T-helper 1 cell treated with Interleukin-12 subunit alpha and Interleukin-12 subunit beta and Interleukin-4 antibody, amounts not matched to agents 30 μg/mL and 1 μg/mL, for 36 hours (primary cell): Measurements from ENCODE around the gene TMEM52B.
A peak's percentile ranks its signal among the peaks of the same experiment; 100 is the strongest.

Experiments
- H3K27ac Mint-ChIP-seq: one replicate; pipeline ENCODE4 v1.8.0; 2021; ENCODE audit warnings: mild to moderate bottlenecking, mixed read lengths
- H3K27me3 Mint-ChIP-seq: one replicate; pipeline ENCODE4 v1.8.0; 2021; ENCODE audit warnings: low read depth, mixed read lengths
- H3K36me3 Mint-ChIP-seq: one replicate; pipeline ENCODE4 v1.8.0; 2021; ENCODE audit warnings: low read depth, mixed read lengths
- H3K4me1 Mint-ChIP-seq: one replicate; pipeline ENCODE4 v1.8.0; 2021; ENCODE audit warnings: low read depth, mixed read lengths
- H3K4me3 Mint-ChIP-seq: one replicate; pipeline ENCODE4 v1.8.0; 2021; ENCODE audit warnings: mild to moderate bottlenecking, moderate library complexity, mixed read lengths
- H3K9me3 Mint-ChIP-seq: one replicate; pipeline ENCODE4 v1.8.0; 2021; ENCODE audit warnings: mixed read lengths

TMEM52B gene

DNA sequence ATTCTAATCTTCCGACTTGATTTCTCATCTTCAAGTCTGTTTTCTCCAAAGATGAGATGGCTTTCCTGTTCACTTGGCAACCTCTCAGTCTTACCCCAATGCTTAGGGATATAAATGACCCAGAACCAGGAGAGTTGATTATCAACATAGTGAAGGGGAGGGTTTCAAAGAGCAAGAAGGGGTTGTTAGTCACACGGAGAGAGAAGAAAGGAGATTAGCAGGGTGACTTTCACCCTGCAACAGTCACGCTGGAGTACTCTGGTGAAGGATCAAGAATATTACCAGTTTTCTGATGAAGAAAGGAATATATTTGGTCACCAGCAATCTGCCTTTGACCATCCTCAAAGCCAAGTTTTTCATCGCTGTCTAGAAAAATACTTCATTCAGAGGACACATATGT is at the start of gene TMEM52B:
Gene TMEM52B (plus strand): TSS at position 212 of the 400 bp plus-strand sequence. CDS start 543 bp downstream, outside the sequence.
- no peaks in the 10 kb centered on the region for H3K9me3 Mint-ChIP-seq
- H3K27ac Mint-ChIP-seq, result no peak within 1 kb of the TSS
- H3K4me1 Mint-ChIP-seq, result no peaks in the 10 kb centered on the region
- H3K4me3 Mint-ChIP-seq, result no peak within 1 kb of the TSS
- H3K27me3 Mint-ChIP-seq, result peaks cover 38% of the 10 kb centered on the region
- no peaks in the 10 kb centered on the region for H3K36me3 Mint-ChIP-seq

DNA sequence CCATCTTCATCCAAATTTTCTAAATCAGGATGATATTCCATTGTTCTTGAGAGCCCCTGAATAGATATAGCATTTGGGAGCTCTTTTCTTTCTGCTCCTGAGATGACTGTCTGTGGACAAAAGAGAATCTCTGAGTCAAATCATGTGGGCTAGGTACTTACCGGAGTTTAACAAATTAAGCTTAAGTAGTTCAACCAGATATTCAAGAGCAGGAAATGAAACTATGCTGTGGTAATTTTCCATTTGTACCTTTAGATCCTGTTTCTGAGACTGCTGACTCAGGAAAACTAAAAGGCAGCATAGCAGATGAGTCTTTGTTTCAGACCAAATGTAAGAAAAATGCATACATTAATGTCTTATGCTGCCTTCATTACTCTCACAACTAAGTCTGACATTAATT is 48.8 kb upstream of the TMEM52B start, which contains the start of gene CLEC7A:
Gene CLEC7A (minus strand): TSS at position 158 of the 400 bp plus-strand sequence. CDS start 117 bp downstream, at position 41.
- H3K27ac Mint-ChIP-seq, result no peak within 1 kb of the TSS
- H3K36me3 Mint-ChIP-seq, result no peaks in the 10 kb centered on the region
- no peaks in the 10 kb centered on the region for H3K9me3 Mint-ChIP-seq
- no peak within 1 kb of the TSS for H3K4me3 Mint-ChIP-seq
- H3K4me1 Mint-ChIP-seq, result peaks cover 6% of the 10 kb centered on the region
- peaks cover 56% of the 10 kb centered on the region for H3K27me3 Mint-ChIP-seq

DNA sequence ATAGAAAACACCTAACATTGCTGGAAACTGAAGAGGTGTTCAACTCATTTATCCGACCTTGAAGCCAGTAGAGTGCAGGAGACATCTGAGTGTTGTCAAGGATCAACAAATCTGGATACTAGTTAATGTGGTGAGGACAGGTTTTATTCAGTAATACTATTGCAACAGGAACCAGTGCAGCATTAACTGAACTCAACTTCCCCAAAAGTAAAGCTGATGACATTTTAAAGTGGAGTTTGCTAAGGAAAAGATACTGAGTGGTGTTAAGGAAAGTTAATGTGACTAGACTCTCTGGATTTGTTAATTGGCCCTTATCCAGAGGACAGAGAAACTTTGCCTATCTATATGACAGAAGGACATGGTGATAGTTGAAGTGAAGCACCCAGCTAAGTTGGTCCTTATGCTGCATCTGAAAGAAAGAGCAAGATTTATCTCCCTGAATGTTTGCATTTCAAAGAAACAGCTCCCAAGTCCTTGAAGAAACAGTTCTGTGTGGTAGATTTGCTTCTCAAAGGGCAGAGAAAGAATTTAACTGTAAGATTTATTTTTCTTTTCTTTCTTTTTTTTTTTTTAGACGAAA is 47.6 kb upstream of the TMEM52B start:
- peaks cover 6% of the 10 kb centered on the region for H3K4me1 Mint-ChIP-seq
- no peak overlapping the region for H3K27ac Mint-ChIP-seq
- peaks cover 44% of the 10 kb centered on the region for H3K27me3 Mint-ChIP-seq
- H3K9me3 Mint-ChIP-seq, result no peaks in the 10 kb centered on the region
- H3K36me3 Mint-ChIP-seq, result no peaks in the 10 kb centered on the region
- no peak overlapping the region for H3K4me3 Mint-ChIP-seq

DNA sequence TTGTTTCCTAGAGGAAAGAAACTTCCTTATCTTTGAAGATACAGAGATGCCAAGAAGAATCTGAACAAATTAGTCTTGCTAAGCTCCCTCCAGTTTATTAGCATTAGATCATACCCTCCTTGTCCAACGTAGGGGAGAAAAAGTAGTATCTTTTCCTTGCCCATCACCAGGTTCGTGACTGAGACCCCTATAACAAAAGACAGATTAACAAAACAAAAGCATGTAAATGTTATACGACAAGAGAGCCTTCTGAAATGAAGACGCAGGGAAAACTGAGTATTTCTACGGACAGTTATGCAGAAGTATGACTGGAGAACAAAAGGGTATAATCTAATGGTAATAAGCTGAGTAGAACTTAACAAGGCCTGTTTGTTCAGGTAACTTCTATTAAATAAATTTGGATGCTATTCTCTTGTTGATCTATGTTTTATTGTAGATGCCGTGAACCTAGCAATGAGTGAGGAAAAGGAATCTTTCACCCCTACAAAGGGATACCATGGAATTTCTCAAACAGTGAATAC is 45.9 kb upstream of the TMEM52B start:
- Mint-ChIP-seq H3K4me1 (peaks cover 8% of the 10 kb centered on the region), H3K36me3 (no peaks in the 10 kb centered on the region), H3K9me3 (no peaks in the 10 kb centered on the region), H3K27me3 (peaks cover 41% of the 10 kb centered on the region), H3K27ac (no peak overlapping the region), H3K4me3 (no peak overlapping the region)

DNA sequence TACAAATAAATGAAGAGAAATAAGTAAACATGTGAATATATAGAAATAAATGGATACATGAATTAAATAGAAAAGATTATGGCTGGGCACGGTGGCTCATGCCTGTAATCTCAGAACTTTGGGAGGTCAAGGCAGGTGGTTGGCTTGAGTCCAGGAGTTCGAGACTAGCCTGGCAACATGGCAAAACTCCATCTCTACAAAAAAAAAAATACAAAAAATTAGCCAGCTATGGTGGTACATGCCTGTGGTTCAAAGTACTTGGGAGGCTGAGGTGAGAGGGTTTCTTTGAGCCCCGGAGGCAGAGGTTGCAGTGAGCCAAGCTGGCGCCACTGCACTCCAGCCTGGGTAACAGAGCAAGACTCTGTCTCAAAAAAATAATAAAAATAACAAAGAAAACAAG is 43.7 kb upstream of the TMEM52B start:
- Mint-ChIP-seq H3K27me3 (peaks cover 32% of the 10 kb centered on the region), H3K9me3 (no peaks in the 10 kb centered on the region), H3K4me1 (peaks cover 6% of the 10 kb centered on the region), H3K4me3 (no peak overlapping the region), H3K36me3 (no peaks in the 10 kb centered on the region), H3K27ac (no peak overlapping the region)

DNA sequence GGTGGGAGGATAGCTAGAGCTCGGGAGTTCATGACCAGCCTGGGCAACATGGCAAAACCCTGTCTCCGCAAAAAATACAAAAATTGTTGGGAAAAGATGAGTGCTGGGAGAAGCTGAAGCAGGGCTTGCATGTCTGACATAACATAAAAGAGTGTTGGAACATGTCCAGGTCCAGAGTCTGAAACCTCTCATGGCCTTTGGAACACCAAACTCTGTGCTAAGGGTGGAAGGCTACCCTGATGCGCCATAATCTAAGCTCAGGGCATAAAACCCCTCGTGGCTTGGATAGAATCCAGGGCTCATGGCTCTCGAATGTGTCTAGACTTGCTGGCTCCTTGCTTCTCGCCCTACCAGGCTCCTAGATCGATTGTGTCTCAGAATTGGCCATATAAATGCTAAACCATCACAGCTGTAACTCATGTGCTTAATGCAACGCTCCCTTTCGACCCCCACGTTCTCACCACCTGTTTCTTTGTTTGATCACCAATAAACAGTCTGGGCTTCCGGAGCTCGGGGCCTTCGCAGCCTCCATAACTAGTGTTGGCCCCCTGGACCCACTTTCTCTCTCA is 42.1 kb upstream of the TMEM52B start:
- no peak overlapping the region for H3K4me3 Mint-ChIP-seq

DNA sequence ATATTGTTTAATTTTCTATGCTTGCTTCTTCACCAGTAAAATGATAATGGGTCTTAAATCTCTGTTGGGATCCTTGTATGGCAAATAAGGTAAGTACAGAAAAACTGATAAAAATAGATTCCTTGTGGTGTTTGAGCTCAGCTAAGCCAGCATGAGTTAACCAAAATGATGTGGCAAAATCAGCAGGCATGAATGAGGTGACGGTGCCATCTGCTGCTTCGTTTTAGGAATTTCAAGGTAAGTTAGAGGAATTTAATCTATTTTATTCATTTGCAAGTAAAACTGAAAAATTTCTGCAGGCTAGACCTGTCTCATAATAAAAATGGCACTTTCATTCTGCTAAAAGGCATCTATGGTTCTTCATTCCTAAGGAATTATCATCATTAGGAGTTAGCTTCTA is 38.8 kb upstream of the TMEM52B start:
- Mint-ChIP-seq H3K4me1 (peaks cover 4% of the 10 kb centered on the region), H3K9me3 (no peaks in the 10 kb centered on the region), H3K36me3 (no peaks in the 10 kb centered on the region), H3K27ac (no peak overlapping the region), H3K27me3 (peaks cover 42% of the 10 kb centered on the region), H3K4me3 (no peak overlapping the region)

More for the DNA sequence above, 42.1 kb upstream of the TMEM52B start:
- no peak overlapping the region for H3K27ac Mint-ChIP-seq
- H3K9me3 Mint-ChIP-seq, result no peaks in the 10 kb centered on the region
- H3K36me3 Mint-ChIP-seq, result no peaks in the 10 kb centered on the region
- H3K27me3 Mint-ChIP-seq, result peaks cover 26% of the 10 kb centered on the region
- H3K4me1 Mint-ChIP-seq, result peaks cover 4% of the 10 kb centered on the region

DNA sequence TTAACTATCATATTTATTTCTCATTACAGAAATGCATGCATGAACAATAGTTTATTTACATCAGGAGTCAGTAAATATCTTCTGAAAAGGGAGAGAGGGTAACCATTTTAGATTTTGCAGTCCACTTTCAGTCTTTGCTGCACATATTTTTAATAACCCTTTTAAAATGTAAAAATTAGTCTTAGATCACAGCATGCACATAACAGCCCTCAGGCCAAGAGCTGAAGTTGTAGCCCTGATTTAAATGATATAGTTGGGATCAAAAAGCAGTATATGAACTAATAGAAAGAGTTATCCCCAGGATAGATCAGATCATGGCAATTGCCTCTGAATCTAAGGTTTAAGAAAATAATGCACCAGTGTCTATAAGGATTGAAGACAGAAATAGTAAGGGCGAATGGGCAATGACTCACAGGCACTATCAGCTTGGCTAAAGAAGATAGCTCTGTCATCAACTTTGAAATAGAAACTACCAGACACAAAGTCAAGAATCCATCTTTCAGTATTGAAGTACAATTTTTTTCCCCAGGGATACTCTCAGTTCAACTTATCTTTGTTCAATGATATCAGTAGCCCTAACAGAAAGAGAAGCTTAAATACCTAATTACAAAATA is 35.7 kb upstream of the TMEM52B start:
- Mint-ChIP-seq H3K4me3 (no peak overlapping the region), H3K4me1 (peaks cover 2% of the 10 kb centered on the region), H3K27me3 (peaks cover 45% of the 10 kb centered on the region), H3K36me3 (no peaks in the 10 kb centered on the region), H3K9me3 (peaks cover 5% of the 10 kb centered on the region), H3K27ac (no peak overlapping the region)

DNA sequence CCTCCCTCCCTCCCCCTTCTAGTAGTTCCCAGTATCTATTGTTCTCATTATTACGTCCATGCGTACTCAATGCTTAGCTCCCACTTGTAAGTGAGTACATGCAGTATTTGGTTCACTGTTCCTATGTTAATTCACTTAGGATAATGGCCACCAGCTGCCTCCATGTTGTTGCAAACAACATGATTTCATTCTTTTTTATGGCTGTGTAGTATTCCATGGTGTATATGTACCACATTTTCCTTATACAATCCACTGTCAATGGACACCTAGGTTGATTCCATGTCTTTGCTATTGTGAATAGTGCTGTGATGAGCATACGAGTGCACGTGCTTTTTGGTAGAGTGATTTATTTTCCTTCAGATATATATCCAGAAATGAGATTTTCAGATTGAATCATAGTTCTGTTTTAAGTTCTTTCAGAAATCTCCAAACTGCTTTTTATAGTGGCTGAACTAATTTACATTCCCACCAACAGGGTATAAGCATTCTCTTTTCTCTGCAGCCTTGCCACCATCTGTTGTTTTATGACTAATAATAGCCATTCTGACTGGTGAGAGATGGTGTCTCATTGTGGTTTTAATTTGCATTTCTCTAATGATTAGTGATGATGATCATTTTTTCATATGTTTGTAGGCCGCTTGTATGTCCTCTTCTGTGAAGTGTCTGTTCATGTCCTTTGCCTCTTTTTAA is 31.0 kb upstream of the TMEM52B start:
- Mint-ChIP-seq H3K9me3 (peaks cover 5% of the 10 kb centered on the region), H3K36me3 (no peaks in the 10 kb centered on the region), H3K27ac (no peak overlapping the region), H3K4me3 (no peak overlapping the region), H3K4me1 (no peaks in the 10 kb centered on the region), H3K27me3 (peaks cover 54% of the 10 kb centered on the region)

DNA sequence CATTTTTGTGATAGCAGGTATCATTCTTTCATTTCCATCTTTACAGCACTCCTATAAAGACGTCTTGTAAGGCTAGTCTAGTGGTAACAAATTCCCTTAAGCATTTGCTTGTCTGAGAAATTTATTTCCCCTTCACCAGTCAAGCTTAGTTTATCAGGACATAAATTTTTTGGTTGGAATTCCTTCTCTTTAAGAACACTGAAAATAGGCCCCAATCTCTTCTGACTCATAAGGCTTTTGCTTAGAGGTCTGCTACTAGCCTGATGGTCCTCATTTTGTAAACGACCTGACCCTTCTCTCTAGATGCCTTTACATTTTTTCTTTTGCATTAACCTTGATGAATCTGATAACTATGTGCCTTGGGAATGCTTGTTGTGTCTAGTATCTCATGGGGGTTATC is 27.2 kb upstream of the TMEM52B start:
- Mint-ChIP-seq H3K27ac (no peak overlapping the region), H3K9me3 (peaks cover 5% of the 10 kb centered on the region), H3K4me1 (peaks cover 9% of the 10 kb centered on the region), H3K27me3 (peaks cover 47% of the 10 kb centered on the region), H3K36me3 (no peaks in the 10 kb centered on the region), H3K4me3 (no peak overlapping the region)

DNA sequence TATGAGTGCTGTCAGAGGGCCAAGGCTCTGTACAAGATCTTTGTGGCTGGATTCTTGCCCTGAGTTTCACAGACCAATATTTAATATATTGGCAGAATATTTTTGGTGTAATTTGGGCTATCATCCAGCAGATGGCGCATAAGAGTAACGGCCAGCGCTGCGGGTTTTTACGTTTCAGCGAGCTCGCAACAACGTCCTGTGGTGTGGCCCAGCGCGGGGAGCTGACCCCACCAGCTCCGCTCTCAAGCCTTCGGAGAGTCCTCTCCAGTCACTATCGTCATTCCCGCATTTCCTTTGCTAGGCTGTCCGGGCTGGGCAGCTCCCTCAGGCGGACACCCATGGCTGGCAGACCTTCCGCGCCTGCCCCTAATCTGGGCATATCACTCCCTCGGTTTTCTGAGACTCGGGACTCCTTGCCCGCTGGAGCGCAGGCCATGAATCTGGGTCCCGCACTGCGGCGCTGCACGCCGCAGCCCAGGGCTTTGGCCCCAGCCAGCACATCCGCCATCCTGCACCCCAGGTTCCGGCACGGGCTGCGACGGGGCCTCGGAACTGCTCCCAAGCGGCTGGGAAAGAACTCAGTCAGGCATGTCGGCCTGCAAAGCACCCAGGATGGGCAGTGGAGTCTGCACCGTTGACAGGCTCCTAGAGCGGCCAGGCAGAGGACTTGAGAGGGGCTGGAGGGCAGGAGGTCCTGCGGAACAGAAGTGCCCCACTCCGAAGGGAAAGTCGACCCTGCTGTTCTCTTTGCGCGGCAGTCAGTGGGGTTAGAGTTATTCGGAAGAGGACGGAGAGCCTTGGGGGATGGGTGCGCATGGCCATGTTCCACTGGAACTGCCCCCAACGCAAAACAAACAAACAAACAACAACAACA is 25.3 kb upstream of the TMEM52B start:
- no peak overlapping the region for H3K27ac Mint-ChIP-seq
- H3K4me1 Mint-ChIP-seq, result peaks cover 9% of the 10 kb centered on the region
- no peaks in the 10 kb centered on the region for H3K36me3 Mint-ChIP-seq
- H3K9me3 Mint-ChIP-seq, result no peaks in the 10 kb centered on the region
- peak overlapping the region; percentile 84 for H3K4me3 Mint-ChIP-seq
- H3K27me3 Mint-ChIP-seq, result peaks cover 49% of the 10 kb centered on the region

DNA sequence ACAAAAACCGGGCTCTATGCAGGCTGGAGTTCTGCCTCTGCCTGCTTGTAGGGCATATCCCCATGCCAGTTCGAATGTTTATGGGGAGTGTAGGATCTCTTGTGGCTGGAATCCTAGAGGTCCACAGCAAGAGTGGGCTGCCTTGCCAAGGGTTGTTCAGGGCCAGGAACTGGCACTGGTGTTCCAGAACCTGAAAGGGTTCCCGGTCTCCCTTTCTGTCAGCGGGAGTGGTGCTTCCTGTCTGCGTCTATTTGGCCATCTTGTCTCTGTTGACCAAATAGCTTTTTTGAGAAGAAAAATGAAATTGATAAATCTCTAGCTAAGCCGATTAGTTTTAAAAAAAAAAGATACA is 24.7 kb upstream of the TMEM52B start:
- H3K9me3 Mint-ChIP-seq, result no peaks in the 10 kb centered on the region
- H3K27ac Mint-ChIP-seq, result no peak overlapping the region

DNA sequence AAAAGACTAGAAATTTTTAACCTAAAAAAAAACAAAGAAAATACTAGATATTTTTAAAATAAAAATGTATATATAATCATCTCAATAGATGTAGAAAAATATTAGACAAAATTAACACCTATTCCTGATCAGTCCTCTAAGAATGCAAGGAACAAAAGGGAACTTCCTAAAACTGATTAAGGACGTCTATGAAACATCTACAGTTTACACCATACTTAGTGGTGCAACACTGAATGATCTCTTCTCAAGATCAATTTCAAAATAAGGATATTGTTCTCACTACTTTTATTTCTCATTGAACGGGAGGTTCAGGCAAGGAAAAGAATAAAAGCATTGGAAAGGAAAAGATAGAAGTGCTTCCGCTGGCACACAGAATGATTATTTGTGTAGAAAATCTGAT is 22.9 kb upstream of the TMEM52B start:
- Mint-ChIP-seq H3K36me3 (no peaks in the 10 kb centered on the region), H3K4me3 (no peak overlapping the region), H3K27ac (no peak overlapping the region), H3K4me1 (peaks cover 9% of the 10 kb centered on the region), H3K27me3 (peaks cover 55% of the 10 kb centered on the region), H3K9me3 (no peaks in the 10 kb centered on the region)

More for the DNA sequence above, 24.7 kb upstream of the TMEM52B start:
- Mint-ChIP-seq H3K4me3 (peak overlapping the region; percentile 84), H3K36me3 (no peaks in the 10 kb centered on the region), H3K4me1 (peaks cover 9% of the 10 kb centered on the region), H3K27me3 (peaks cover 52% of the 10 kb centered on the region)

DNA sequence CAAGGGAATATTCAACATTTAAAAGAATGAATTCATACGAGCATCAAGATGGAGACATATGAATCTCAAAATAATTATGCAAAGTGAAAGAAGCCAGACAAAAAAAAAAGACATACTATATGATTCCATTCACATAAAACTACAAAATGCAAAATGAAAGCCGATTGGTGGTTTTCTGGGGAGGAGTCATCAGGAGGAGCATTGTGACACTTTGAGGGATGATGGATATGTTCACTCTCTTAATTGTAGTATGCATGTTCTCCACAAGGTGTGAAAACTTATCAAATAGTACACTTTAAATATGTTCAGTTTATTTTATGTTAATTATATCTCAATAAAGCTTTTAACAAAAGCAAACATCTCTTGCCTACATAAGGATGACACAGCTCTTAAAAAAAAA is 20.4 kb upstream of the TMEM52B start:
- H3K27ac Mint-ChIP-seq, result no peak overlapping the region
- H3K4me1 Mint-ChIP-seq, result peaks cover 8% of the 10 kb centered on the region
- H3K27me3 Mint-ChIP-seq, result peaks cover 62% of the 10 kb centered on the region
- no peaks in the 10 kb centered on the region for H3K9me3 Mint-ChIP-seq
- no peaks in the 10 kb centered on the region for H3K36me3 Mint-ChIP-seq
- no peak overlapping the region for H3K4me3 Mint-ChIP-seq
